Measurements from ENCODE around the gene DUSP7.

DNA sequence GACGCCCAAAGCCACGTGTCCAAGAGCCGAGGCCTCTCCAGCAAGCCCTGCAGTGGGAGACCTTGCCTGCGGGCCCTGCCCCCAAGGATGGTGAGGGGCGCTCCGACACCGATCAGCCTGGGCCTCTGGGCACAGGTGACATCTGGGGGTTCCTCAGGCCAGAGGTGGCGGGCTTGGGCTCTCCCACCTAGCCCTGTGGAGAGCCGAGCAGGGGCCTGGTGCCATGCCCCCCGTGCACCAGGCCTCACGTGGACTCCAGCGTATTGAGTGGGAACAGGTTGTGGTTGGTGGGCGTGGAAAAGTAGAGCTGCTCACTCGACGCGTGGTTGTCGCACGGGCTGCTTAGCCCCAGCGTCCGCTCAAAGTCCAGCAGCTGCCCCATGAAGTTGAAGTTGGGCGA lies 5.8 kb downstream of the DUSP7 start:
- TF ChIP-seq, protein P1, sequence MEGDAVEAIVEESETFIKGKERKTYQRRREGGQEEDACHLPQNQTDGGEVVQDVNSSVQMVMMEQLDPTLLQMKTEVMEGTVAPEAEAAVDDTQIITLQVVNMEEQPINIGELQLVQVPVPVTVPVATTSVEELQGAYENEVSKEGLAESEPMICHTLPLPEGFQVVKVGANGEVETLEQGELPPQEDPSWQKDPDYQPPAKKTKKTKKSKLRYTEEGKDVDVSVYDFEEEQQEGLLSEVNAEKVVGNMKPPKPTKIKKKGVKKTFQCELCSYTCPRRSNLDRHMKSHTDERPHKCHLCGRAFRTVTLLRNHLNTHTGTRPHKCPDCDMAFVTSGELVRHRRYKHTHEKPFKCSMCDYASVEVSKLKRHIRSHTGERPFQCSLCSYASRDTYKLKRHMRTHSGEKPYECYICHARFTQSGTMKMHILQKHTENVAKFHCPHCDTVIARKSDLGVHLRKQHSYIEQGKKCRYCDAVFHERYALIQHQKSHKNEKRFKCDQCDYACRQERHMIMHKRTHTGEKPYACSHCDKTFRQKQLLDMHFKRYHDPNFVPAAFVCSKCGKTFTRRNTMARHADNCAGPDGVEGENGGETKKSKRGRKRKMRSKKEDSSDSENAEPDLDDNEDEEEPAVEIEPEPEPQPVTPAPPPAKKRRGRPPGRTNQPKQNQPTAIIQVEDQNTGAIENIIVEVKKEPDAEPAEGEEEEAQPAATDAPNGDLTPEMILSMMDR (IDR thresholded peaks at IDR 0.05 in 4 of 5, conservative IDR thresholded peaks at IDR 0.05 in 1 of 5) = no peak
- no peak for TF ChIP-seq POLR2A (IDR thresholded peaks at IDR 0.05)
